HG02588 (cell line): ENCODE data around the gene TTLL11.

ENCODE experiments used
- ATAC-seq: cut with Tn5 transposase; IDR thresholded peaks from one replicate; pipeline ENCODE4 v1.9.1; 2021; ENCODE audit warnings: mild to moderate bottlenecking, moderate library complexity; ENCODE audit not compliant: unreplicated experiment

TTLL11 gene

DNA sequence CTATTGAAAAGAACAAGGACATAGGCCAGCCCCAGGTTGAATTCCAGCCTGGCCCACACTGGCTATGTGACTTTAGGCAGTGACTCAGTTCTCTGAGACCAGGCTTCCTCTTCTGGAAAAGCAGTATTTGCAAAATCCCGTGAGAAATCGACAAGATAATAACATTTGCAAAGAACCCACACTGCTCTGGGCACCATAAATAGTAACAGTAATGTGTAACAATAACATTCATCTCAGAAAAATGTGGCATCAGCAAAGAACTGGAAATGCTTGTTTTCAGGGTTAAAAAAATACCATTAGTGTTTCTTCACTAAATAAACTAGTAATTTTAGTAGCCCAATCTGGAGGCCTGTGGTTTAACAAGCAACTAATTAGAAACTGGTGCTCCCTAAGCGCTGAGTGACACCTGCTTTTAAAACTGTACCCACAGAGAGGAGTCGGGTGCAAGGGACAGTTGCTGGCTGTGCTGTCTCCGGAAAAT lies 148.4 kb downstream of the TTLL11 start:
- ATAC-seq, result no peak

DNA sequence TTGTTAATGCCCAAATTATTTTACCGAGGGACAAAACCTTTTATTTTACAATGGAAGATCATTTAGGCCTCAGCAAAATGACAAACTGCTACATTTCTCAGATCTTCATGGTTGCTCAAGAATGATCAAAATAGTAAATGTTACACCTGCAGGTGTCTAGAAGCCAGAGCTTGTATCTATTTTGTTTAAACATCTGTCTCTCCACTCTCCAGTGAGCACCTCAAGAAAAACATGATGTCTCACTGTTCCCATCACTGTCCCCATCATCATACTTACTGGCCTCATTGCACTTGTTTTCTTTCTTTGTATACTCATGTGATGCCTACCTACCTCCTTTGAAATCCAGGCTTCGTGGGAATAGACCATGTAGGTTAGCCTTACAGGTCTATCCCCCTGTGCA lies 149.6 kb downstream of the TTLL11 start:
- no peak for ATAC-seq

DNA sequence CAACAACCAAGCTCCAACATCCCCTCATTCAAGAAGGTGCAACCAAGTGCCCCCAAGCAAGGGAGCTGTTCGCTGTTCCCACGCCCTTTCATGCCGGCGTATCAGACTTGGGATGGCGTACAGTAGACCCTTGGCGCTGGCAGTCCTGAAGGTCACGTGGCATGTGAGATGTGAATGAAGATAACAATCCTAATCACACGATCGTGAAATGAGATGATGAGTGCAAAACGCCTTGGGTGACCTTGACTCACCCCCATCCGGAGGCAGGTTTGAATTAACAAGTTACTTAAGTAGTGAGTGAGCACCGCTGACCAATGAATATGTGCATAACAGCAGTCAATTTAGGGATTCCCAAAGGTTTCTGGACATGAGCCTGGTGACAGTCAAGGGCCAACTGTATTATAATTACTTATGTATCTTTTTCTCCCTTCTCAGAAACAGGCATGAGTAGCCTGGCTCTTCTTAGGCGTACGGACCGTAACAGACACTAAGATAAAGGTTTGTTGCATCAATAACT lies 150.2 kb downstream of the TTLL11 start:
- no peak for ATAC-seq

DNA sequence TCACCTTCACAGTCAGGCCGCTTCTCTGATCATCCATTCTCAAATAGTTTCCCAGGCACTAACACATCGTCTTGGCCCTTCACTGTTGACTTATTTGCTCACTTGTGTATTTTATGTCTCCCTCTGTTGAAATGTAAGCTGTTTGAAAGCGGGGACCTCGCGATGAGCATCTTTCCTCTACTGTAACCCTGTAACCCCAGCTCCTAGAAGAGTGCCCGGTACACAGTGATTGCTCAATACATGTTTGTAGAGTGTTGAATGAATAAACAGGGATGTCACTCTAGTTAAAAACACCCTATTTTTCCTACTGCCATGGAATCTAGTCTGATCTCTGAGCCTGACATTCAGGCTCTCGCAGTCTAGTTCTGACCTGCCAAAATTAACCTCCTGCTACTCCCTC lies 150.8 kb downstream of the TTLL11 start:
- no peak for ATAC-seq

DNA sequence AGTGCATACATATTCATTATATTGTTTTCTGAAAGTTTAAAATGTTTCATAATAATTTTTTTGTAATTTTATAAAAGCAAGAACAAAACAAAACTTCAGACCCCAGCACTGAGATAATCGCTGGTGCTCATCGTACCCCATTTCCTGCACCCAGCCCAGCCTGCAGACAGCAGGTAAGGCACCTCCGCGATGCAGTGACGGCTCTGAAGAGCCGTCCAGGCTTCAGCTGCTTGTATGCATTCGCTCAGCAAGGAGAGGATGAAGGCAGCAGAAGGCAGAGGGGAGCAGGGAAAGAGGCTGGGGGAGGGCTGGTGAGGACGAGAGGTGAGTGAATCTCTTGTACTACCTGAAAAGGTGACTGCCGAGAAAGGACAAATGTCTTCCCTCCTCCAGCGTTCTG lies 153.5 kb downstream of the TTLL11 start:
- no peak for ATAC-seq

DNA sequence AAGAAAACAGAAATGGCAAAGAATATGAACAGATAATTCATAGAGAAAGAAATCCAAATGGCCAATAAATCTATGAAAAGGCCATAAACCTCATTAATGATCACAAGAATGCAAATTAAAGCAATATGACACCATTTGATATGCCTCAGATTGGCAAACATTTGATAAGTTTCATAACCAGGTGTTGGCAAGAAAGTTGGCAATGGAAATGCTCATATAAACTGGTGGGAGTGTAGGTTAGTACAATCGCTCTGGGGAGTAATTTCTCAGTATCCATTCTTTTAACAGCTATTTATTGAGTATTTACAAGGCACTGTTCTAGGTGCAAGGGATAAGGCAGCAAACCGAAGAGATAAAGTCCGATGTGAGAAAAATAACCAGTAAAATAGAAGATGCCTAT lies 154.5 kb downstream of the TTLL11 start:
- no peak for ATAC-seq

DNA sequence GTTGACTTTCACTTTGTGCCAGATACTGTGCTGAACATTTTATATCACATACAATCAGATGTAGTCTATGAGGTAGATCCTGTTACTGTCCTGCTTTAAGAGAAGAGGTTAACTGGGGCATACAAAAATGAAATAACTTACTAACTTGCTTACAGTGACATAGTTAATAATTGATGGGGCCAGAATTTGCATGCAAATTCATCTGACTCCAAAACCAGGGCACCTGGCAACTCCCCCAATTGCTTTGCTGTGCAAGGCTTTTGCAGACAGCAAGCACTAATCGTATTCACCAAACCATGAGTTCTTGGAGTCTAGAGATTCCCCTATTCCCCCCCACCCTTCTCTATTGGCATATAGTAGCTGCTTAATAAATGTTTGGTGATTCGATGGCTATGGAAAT lies 155.9 kb downstream of the TTLL11 start:
- no peak for ATAC-seq

DNA sequence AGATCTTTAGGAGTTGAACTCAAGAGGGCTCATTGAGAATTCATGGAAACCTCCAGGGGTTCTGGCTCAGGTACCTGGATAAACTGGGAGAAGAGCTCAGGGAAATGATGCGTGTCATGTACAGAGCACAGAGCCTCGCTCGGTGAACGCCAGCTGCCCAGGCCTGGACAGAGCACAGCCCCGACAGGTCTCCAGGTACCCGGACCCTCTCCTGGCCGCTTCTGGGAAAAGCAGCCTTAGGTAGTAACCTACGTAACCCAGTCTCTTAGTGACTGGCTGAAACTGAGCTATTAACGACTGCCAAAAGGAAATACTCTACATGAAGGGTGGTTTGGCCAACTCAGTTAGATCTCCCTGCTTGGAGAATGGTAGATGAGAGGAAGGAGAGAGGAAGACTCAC lies 157.4 kb downstream of the TTLL11 start:
- ATAC-seq, result no peak

DNA sequence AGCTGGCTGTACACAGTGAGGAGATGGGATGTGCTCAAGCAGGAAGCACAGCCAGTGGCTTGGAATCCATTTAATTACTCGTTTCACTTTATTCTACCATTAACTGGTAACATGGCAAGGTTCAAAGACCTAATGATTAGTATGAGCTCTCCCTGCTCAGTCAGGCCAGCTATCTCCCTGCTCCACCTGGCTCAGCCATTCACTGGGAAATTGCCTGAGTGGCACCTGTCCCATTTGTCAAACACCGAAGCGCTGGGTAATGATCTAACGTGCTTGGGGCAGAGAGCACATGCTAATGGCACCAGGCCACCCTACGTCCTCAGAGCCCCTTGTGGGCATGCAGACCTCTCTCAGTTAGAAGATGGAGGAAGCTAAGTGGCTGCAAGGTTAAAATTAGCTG lies 162.2 kb downstream of the TTLL11 start:
- ATAC-seq, result no peak

DNA sequence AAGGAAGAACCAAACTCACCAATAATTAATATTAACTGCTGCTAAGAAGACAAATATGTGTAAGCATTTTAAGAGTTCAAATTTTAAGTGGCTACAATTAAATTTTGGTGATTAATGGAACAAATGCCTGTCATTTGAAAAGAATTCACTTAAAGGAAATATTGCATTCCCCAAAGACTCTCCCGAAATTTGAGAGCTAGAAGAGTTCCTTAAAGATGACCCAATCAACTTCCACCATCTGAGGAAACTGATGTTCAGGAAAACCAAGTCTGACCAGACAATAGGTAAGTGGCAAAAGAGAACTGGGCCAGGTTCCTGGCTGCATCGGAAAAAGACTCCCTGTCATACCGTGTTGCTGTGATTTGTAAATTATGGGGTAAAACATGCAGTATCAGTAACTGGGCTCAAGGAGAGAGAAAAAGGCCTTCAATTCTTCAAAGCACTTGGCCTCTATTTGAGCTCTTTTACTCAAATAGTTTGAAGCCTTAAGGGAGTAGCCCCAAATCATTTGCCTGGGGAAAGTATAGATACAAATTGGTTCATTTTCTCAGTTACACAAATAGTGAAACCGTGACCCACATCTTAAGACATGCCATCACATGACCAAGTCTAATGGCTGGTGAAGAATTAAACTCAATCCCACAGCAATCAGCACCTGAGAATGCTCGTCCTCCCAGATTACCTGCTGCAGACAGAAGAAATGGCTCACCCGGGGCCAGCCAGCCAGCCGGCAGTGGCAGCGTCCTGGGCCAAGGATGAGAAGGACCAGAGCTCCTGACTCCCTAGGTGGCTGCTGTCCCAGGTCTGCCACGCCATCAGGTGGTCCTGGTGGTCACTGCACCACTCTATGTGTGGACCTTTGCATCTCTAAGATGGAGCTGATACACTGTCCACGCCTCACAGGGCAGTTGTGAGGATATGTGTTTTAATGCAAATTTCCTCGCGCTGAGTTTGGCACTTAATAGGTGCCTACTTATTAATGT lies 162.9 kb downstream of the TTLL11 start:
- no peak for ATAC-seq

DNA sequence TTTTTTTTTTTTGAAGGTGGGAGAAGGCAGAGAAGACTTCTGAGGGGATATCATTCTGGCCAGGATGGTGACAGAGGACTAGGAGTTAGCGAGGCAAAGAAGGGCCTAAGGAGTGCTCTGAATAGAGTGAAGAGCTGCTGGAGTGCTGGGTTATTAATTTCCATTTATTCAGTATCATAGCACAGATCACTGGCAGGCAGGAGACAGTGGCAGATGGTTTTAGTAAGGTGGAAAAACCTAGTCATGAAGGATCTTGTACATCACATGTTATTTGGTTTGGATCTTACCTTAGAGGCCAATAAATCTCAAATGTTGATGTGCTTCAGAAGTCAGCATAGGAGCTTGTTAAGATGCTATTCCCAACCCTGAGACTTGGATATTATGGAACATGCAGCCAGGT lies 165.5 kb downstream of the TTLL11 start:
- no peak for ATAC-seq

DNA sequence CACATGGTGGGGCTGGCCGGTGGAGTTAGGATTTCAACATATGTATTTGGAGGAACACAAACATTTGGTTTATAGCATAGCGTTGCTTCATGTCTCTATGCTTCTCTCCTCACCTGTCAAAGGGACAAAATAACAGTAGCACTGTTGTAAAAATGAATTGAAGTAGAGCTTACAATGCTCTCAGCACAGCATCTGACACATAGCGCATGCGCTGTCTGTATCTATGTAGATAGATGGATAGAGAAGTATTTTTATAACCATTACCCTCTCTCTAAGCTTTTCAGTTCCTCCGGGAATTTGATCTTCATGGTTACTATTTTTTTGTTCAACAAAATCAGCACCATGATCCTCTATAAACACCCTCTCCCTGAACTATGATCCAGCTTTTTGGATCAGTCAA lies 166.0 kb downstream of the TTLL11 start:
- no peak for ATAC-seq

DNA sequence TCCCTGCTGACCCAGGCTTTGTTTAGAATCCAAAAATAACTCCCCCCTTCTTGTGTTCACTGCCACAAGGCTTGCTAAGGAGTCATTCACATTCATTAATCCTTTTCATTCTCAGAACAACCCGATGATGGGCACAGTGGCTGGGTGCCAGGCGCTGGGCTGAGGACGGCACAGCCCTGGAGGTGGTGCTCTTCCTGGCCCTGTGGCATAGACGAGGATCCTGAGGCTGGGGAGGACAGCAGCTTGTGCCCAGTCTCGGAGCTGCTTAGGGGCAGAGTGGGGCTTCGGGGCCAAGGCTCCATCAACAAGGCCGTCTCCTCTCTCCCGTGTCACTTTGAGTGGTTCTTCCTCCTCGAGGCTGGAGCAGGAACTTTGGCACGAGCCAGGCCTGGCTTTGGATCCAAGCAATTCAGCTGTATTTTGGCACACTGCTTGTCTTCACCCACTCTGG lies 166.7 kb downstream of the TTLL11 start:
- no peak for ATAC-seq

DNA sequence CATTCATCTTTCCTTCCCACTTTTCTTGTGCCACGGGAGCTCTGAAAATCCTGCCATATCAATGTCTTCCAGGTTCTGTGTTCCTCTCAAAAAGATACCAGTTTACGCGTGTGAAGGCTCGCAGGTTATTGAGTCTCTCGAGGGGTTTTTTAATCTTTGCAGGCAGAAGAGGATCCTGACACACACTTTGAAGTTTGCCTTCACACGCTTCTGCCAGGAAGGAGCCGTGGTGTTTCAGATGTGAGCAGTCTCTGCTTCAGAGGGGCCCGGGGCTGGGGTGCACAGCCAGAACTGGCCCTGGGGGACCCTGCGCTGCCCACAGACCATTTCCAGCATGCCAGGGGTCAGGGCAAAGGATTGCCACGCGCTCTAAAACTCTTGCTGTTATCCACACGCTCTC lies 167.2 kb downstream of the TTLL11 start:
- ATAC-seq, result no peak

DNA sequence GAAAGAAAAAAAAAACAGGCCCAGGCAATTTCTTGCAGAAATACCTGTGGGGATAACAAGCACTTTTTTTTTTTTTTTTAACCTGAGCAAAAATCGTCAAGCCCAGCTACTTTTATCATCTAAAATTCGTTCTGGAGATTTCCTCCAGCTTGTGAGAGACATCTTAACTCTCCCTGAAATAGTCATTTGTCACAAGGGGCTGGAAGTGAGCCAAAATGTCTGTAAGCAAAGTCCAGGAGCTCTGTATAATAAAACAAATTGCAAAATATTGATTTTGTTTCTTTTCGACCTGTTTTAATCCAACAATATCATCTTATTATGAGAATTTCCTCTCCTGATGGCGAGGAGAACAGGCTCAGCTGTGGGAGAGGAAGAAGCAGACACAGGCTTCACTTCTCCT lies 168.4 kb downstream of the TTLL11 start:
- no peak for ATAC-seq

DNA sequence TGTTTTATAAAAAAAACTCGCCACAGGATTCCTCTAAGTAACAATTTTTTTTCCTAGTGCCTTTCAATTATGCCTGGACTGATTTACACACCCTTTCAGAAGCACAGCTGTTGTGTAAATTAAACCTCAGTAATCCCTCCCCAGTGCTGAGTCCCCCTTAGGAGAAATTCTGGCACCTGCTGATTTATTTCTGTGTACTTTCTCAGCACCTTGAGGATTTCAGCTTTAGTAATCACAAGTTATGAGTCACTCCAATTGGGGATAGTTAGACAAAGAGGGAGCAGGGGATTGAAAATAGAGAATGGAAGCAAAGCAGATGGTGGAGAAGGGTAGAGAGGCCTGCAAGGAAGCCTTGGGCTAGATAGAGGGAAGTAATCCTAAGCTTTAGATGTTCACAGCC lies 171.7 kb downstream of the TTLL11 start:
- no peak for ATAC-seq

DNA sequence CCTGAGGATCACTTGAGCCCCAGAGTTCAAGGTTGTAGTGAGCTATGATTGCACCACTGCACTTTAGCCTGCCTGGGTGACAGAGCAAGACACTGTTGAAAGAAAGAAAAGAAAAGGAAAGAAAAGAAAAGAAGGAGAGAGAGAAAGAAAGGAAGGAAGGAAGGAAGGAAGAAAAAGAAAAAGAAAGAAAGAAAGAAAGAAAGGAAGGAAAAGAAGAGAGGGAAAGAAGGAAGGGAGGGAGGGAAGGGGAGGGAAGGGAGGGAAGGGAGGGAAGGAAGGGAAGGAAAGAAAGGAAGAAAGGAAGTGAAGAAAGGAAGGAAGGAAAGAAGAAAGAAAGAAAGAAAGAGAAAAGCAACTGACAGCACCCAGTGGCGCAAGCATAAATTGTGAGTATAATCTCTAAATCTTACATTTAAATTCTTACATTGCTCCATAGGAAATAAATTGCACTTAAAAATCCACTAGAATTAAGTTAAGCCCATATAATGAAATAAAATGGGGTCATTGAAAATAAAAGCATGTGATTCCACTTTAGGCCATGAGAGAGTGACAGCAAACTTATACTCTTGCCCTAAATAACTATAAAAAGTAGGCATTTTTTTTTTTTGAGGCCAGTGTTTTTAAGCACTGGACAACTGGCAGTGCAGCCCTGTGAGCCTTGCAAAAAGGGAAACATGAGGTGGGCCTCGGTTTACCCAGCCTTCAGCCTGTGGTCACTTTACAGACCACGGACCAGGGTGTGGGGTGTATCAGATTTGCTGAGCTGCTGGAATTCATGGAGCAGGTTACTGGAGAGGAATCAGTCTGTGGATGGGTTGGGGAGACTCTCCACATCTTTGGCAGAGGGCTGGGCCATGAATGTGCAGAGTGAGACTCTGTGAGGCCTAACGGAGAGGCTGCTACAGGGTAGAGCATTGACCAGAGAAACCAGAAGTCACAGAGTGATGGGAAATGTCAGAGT lies 175.5 kb downstream of the TTLL11 start:
- ATAC-seq, result no peak

DNA sequence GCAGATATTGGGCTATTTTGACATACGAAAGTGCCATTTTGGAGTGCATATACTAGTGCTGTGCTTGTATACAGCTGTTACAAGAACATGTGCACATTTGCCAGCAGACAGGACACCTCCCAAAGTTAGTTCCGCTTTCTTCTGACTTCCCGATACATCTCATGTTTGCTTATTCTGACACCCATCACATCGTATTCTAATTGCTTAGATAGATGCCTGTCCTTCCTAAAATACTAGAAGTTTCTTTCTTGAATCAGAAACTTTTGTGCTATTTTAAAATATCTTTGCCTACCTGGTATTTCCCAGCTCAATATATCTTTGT lies 177.8 kb downstream of the TTLL11 start:
- ATAC-seq, result no peak

DNA sequence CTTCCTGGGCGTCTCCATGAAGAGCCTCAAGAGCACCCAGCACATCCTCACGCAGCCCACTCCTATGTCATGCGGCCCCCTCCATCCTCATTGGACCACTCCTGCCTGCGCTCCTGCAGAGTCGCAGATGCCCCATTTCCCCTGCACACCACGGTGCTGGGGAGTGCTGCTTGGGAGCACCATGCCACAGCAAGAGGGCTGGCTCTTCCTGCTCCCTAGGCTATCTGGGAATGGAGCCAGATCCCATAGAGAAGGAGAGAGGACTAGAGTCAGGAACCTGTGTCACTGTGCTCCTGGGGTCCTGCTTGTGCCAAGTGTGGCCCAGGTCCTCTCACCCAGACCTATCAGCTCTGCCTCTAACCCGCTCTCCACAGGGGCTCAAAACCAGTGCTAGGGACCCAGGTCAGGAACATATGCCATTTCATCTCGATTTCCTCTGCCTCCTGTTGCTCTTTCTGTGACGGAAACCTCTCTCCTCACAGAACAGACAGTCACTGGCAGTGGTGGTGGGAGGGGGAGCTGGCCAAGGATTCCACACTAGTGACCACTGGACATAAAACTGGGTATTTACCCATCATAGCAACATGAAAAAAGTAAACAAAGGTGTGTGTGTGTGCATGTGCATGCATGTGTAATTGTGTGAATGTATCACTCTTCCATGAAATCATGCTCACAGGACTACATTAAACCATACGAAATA lies 178.4 kb downstream of the TTLL11 start:
- no peak for ATAC-seq

DNA sequence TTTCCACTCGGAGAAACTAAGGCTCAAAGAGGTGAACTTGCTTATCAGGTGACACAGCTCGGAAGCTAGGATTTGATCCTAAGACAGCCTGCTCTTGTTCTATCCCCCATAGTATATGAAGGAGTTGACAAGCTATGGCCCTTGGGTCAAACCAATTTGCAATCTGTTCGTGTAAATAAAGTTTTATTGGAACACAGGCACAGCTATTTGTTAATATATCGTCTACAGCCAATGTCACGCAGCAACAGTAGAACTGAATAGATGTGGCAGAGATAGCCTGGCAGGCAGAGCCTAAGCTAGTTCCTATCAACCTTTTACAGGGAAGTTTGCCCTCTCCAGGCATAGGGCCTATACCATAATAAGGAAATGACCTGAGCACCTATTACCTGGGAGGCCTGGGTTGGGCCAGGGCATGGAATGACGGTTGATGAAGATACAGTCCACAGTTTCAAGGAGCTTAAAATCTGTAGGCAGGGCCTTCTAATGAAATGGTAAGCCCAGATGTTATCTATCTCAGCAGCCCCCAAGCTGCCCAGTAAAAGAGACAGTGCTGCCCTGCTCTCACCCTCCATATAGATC lies 179.0 kb downstream of the TTLL11 start:
- no peak for ATAC-seq
